ENCODE results near the gene FBXL17.
A peak's percentile ranks its signal among the peaks of the same experiment; 100 is the strongest.

FBXL17 gene

GRCh38 chr5:108102463-108102862 is 279.4 kb downstream of the FBXL17 start:
- FAIRE-seq (no peak), DNase-seq (ENCODE audit: insufficient read length, low spot score) (no peak)
- no peak for TF ChIP-seq CTCF (IDR thresholded peaks at IDR 0.05; ENCODE audit: insufficient read depth, missing control alignments)

DNA sequence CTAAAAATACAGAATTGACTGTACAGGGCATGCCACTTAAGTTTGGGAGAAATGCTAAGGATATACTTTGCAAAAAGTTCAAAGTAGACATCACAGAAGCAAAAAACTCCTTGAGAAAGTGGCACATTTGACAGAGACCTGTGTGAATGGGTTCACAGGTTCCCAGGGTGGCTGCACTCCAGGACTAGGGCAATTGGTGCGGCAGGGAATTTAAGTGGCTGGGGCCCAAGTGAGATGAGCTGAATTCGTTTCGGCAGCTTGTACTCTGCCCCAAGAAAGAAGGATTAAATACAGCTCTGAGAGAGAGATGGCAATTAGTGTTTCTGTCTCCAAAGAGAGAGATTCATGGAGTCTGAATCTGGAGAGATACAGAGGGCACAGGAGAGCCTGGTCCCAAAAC is 280.1 kb downstream of the FBXL17 start:
- no peak for DNase-seq (ENCODE audit: insufficient read length, low spot score)
- TF ChIP-seq CTCF (IDR thresholded peaks at IDR 0.05; ENCODE audit: insufficient read depth, missing control alignments) = no peak
- FAIRE-seq = no peak

DNA sequence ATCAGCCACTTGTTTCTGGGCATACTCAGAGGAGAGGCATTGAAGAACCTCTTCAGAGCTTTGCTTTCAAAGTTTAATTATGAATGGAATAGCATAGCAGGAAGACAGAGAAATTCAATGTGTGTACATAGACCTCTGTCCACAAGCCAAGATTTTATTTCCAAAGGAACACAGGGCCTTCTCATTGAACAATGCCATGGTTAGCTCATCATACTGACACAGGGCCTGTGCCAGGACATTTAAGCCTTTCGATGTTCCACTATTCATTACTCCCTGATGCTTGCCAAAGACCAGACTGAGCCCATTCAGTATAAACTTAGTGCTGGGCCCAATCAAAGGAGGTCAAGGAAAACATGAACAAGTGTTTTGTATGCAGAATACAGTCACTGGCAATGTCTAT is 280.8 kb downstream of the FBXL17 start:
- TF ChIP-seq CTCF (IDR thresholded peaks at IDR 0.05; ENCODE audit: insufficient read depth, missing control alignments) = no peak
- FAIRE-seq (no peak), DNase-seq (ENCODE audit: insufficient read length, low spot score) (no peak)

GRCh38 chr5:108094800-108095199 is 287.1 kb downstream of the FBXL17 start:
- FAIRE-seq (no peak), DNase-seq (ENCODE audit: insufficient read length, low spot score) (no peak)
- TF ChIP-seq CTCF (IDR thresholded peaks at IDR 0.05; ENCODE audit: insufficient read depth, missing control alignments) = no peak

DNA sequence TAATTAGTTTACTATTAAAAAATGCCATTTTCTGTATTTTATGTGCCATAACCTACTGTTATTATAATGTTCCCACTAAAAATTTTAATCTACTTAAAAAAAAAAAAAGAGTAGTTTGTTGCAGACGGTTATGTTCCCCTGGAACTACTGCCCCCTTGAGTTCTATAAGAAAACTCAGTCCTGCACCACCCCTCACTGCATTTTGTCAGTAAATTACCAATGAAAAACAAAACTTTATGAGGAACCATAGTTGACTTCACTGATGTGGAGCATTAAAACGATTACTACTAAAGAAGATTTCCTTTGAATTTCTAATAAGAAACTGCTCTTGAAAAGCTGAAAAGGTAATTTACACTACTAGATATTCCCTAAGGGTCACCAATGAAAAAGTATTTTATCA is 288.7 kb downstream of the FBXL17 start:
- FAIRE-seq (no peak), DNase-seq (ENCODE audit: insufficient read length, low spot score) (no peak)
- peak; percentile 57 for TF ChIP-seq CTCF (IDR thresholded peaks at IDR 0.05; ENCODE audit: insufficient read depth, missing control alignments)

GRCh38 chr5:108090946-108091345 is 291.0 kb downstream of the FBXL17 start:
- DNase-seq (ENCODE audit: insufficient read length, low spot score) = no peak
- FAIRE-seq = no peak
- no peak for TF ChIP-seq CTCF (IDR thresholded peaks at IDR 0.05; ENCODE audit: insufficient read depth, missing control alignments)

DNA sequence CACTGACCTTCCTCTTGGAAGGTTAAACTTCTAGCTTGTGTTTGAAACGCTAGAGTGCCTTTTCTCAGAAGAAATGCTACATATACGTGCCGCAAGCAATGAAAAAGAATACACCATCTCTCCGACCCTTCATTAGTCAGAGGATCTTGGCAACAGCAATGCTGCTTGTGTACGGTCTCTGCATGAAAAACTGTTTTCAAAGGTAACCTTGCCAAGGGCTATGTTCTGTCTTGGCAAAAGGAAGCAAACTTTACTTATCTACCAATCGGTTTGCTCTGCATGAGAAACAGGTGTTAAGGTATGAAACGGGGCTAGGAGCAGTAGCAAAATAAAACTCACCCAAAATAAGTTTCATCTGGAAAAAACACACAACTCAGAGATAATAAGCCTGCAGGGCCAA is 297.8 kb downstream of the FBXL17 start:
- DNase-seq (ENCODE audit: insufficient read length, low spot score) = no peak
- FAIRE-seq = no peak
- no peak for TF ChIP-seq CTCF (IDR thresholded peaks at IDR 0.05; ENCODE audit: insufficient read depth, missing control alignments)

All from D721Med (cell line).